ENCODE measurements around the gene MYO3B.

The MYO3B gene

GRCh38 chr2:170504810-170505145 lies 326.8 kb downstream of the MYO3B start:
- Histone ChIP-seq H3K79me2 (ENCODE audit: insufficient read depth, low read length) (no peaks in the 10 kb centered on the region), H3K27me3 (ENCODE audit: insufficient read depth, low read length, poor library complexity) (peaks cover 40% of the 10 kb centered on the region), H3K4me3 (ENCODE audit: low read depth in 1 of 2, low read length in 2 of 2) (no peak overlapping the region), H3K9ac (ENCODE audit: low read depth, low read length) (no peak overlapping the region), H2AFZ (ENCODE audit: low read depth, low read length) (no peak overlapping the region), H4K20me1 (ENCODE audit: insufficient read depth, low read length) (peaks cover 5% of the 10 kb centered on the region; the same call in 1 of the 2 replicates), H3K4me2 (ENCODE audit: insufficient read depth, low read length) (no peak overlapping the region), H3K4me1 (ENCODE audit: insufficient read depth, low read length) (peaks cover 8% of the 10 kb centered on the region; the same call in 1 of the 2 replicates), H3K9me3 (ENCODE audit: insufficient read depth, low read length, severe bottlenecking) (no peaks in the 10 kb centered on the region), H3K36me3 (ENCODE audit: insufficient read depth, low read length) (no peaks in the 10 kb centered on the region), H3K27ac (ENCODE audit: low read length) (no peak overlapping the region)
- TF ChIP-seq, protein P1, sequence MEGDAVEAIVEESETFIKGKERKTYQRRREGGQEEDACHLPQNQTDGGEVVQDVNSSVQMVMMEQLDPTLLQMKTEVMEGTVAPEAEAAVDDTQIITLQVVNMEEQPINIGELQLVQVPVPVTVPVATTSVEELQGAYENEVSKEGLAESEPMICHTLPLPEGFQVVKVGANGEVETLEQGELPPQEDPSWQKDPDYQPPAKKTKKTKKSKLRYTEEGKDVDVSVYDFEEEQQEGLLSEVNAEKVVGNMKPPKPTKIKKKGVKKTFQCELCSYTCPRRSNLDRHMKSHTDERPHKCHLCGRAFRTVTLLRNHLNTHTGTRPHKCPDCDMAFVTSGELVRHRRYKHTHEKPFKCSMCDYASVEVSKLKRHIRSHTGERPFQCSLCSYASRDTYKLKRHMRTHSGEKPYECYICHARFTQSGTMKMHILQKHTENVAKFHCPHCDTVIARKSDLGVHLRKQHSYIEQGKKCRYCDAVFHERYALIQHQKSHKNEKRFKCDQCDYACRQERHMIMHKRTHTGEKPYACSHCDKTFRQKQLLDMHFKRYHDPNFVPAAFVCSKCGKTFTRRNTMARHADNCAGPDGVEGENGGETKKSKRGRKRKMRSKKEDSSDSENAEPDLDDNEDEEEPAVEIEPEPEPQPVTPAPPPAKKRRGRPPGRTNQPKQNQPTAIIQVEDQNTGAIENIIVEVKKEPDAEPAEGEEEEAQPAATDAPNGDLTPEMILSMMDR (IDR thresholded peaks at IDR 0.05; ENCODE audit: borderline replicate concordance, extremely low read depth, low read length, poor library complexity, severe bottlenecking), result no peak
- no peak for TF ChIP-seq EZH2 (IDR thresholded peaks at IDR 0.05; ENCODE audit: borderline replicate concordance, low read depth, low read length, severe bottlenecking)
- DNase-seq (no peak), ATAC-seq (ENCODE audit: insufficient read depth, low read depth) (no peak)

DNA sequence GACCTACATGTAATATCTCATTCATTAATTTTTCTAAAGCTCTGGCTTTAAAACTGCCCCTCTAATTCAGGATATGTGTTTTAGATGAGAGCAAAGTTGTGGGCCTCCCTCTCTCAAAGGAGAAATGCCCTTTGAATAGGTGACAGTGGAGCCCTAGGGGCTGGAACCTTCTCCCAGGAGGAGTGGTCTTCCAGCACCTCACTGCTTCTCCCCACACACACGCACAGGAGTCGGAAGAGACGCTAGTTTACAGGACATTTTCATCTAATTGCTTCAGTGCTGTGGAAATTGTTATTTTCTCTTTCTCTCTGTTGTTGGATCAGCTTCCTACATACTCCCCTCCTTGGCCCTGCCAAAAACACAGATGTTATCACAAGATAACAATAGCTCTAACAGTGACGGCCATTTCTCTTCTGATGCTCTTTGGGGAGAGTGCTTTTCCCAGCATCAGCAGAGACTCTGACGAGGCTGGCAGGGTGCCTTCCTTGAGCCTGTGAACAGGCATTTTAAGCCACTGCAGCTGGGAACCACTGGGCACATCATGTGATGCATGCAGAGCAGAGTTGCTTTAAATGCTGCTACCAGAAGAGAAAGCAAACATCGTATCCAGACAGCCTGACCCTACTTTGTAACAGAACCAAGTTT lies 327.8 kb downstream of the MYO3B start:
- peaks cover 8% of the 10 kb centered on the region; the same call in 1 of the 2 replicates for H3K4me1 ChIP-seq (ENCODE audit: insufficient read depth, low read length)
- H3K9ac ChIP-seq (ENCODE audit: low read depth, low read length), result no peak overlapping the region
- peaks cover 34% of the 10 kb centered on the region for H3K27me3 ChIP-seq (ENCODE audit: insufficient read depth, low read length, poor library complexity)
- H2AFZ ChIP-seq (ENCODE audit: low read depth, low read length), result no peak overlapping the region
- H3K79me2 ChIP-seq (ENCODE audit: insufficient read depth, low read length), result no peaks in the 10 kb centered on the region
- H3K4me2 ChIP-seq (ENCODE audit: insufficient read depth, low read length), result peak overlapping the region; percentile 5; the same call in 1 of the 2 replicates
- H4K20me1 ChIP-seq (ENCODE audit: insufficient read depth, low read length), result peaks cover 5% of the 10 kb centered on the region; the same call in 1 of the 2 replicates
- no peak overlapping the region for H3K27ac ChIP-seq (ENCODE audit: low read length)
- no peaks in the 10 kb centered on the region for H3K9me3 ChIP-seq (ENCODE audit: insufficient read depth, low read length, severe bottlenecking)
- ATAC-seq (ENCODE audit: insufficient read depth, low read depth), result no peak
- H3K4me3 ChIP-seq (ENCODE audit: low read depth in 1 of 2, low read length in 2 of 2), result no peak overlapping the region
- DNase-seq, result no peak
- TF ChIP-seq EZH2 (IDR thresholded peaks at IDR 0.05; ENCODE audit: borderline replicate concordance, low read depth, low read length, severe bottlenecking), result peak; percentile 64
- TF ChIP-seq, protein P1 (IDR thresholded peaks at IDR 0.05; ENCODE audit: borderline replicate concordance, extremely low read depth, low read length, poor library complexity, severe bottlenecking), result no peak
- H3K36me3 ChIP-seq (ENCODE audit: insufficient read depth, low read length), result no peaks in the 10 kb centered on the region

DNA sequence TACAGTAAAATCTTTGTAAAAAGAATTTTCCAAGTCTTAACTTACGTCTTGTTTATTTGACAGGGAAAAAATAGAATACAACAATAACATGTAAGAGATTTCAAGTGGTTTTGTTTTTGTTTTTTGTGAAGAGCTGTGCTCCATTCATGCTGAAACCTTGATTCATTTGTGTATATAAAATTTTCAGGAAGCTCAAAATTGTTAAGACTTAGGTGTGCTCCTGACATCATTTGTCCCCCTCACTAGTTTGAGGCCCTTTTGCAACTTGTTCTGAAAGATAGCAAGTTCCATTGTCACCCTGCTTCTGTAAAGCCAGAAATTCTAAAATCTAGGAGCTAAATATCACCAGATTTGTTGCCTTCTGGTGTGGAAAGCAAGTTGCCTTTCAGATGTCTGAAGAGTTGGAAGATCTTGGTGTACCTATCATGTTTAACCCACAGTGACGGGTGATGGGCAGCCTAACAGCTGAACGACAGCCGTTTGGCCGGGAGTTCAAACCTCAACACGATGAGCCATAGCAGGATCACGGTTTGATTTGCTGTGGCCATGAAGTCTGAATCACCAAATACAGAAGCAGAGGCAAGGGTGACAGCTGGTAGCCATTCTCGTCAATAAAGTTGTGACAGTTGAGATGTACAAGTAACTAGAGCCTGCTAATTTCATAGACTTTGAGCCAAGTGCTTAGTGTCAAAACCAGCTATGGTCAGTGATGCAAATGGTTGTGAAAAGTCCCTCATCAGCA lies 331.7 kb downstream of the MYO3B start:
- no peak for ATAC-seq (ENCODE audit: insufficient read depth, low read depth)
- H2AFZ ChIP-seq (ENCODE audit: low read depth, low read length), result no peak overlapping the region
- H3K9me3 ChIP-seq (ENCODE audit: insufficient read depth, low read length, severe bottlenecking), result no peaks in the 10 kb centered on the region

More for the DNA sequence above, 331.7 kb downstream of the MYO3B start:
- Histone ChIP-seq H3K79me2 (ENCODE audit: insufficient read depth, low read length) (no peaks in the 10 kb centered on the region), H3K27ac (ENCODE audit: low read length) (no peak overlapping the region), H3K4me2 (ENCODE audit: insufficient read depth, low read length) (no peak overlapping the region), H3K36me3 (ENCODE audit: insufficient read depth, low read length) (no peaks in the 10 kb centered on the region), H3K9ac (ENCODE audit: low read depth, low read length) (no peak overlapping the region), H4K20me1 (ENCODE audit: insufficient read depth, low read length) (peaks cover 3% of the 10 kb centered on the region; the same call in 1 of the 2 replicates), H3K4me3 (ENCODE audit: low read depth in 1 of 2, low read length in 2 of 2) (no peak overlapping the region), H3K4me1 (ENCODE audit: insufficient read depth, low read length) (peaks cover 8% of the 10 kb centered on the region; the same call in 1 of the 2 replicates), H3K27me3 (ENCODE audit: insufficient read depth, low read length, poor library complexity) (peaks cover 38% of the 10 kb centered on the region)
- no peak for DNase-seq
- TF ChIP-seq, protein P1 (IDR thresholded peaks at IDR 0.05; ENCODE audit: borderline replicate concordance, extremely low read depth, low read length, poor library complexity, severe bottlenecking), result no peak
- TF ChIP-seq EZH2 (IDR thresholded peaks at IDR 0.05; ENCODE audit: borderline replicate concordance, low read depth, low read length, severe bottlenecking), result no peak

All from DND-41 (cell line).